ENCODE results near the gene AAGAB. TPM values are rescaled to one million over a fixed set of nuclear protein-coding genes. Genes with fewer than 3 reads are reported as not detected.

AAGAB gene
- total RNA-seq, 1 experiment from 2014 or later, result 40.1 TPM

- Histone ChIP-seq H2BK5ac (ENCODE audit: insufficient read length, low read length) (no peak overlapping the region), H3K14ac (ENCODE audit: insufficient read depth, low read length) (no peak overlapping the region), H3K23ac (ENCODE audit: insufficient read length, low read depth, low read length) (no peak overlapping the region), H4K5ac (ENCODE audit: insufficient read length, low read depth, low read length) (no peak overlapping the region), H3K27me3 (ENCODE audit: insufficient read depth, low read length) (no peaks in the 10 kb centered on the region), H3K79me1 (ENCODE audit: insufficient read depth, low read depth, low read length, poor library complexity, severe bottlenecking) (no peaks in the 10 kb centered on the region), H2BK15ac (ENCODE audit: low read depth, low read length) (no peak overlapping the region), H3K9ac (ENCODE audit: extremely low read depth, insufficient read length, low read length) (no peak overlapping the region), H2AK5ac (ENCODE audit: insufficient read length, low read length) (no peak overlapping the region), H3K18ac (ENCODE audit: insufficient read length, low read depth, low read length) (no peak overlapping the region), H3K4me2 (ENCODE audit: insufficient read depth, insufficient read length, low read length) (no peak overlapping the region), H3K4me1 (ENCODE audit: insufficient read depth, low read length) (0 out of 2 replicates have a peak, but pooled peaks cover 4% of the 10 kb centered on the region), H3T11ph (ENCODE audit: low read length) (no peak overlapping the region), H2AFZ (ENCODE audit: low read length) (no peak overlapping the region), H2BK120ac (ENCODE audit: low read depth, low read length, poor library complexity, severe bottlenecking) (no peak overlapping the region), H3K56ac (ENCODE audit: insufficient read length, low read depth, low read length) (no peak overlapping the region), H3K23me2 (ENCODE audit: insufficient read length, low read depth, low read length, poor library complexity, severe bottlenecking) (no peaks in the 10 kb centered on the region), H2BK20ac (ENCODE audit: low read depth, low read length, poor library complexity, severe bottlenecking) (no peak overlapping the region), H2BK12ac (ENCODE audit: insufficient read length, low read depth, low read length) (no peak overlapping the region), H3K79me2 (ENCODE audit: insufficient read depth, low read length) (no peaks in the 10 kb centered on the region), H3K9me3 (ENCODE audit: control insufficient read depth, low read depth, low read length) (no peaks in the 10 kb centered on the region), H3K4ac (ENCODE audit: low read depth, low read length) (no peak overlapping the region), H4K91ac (ENCODE audit: insufficient read length, low read depth, low read length) (no peak overlapping the region), H3K27ac (ENCODE audit: insufficient read length, low read depth, low read length) (no peak overlapping the region), H4K20me1 (ENCODE audit: control insufficient read depth, insufficient read depth, insufficient read length) (no peaks in the 10 kb centered on the region), H4K8ac (replicated peaks; ENCODE audit: insufficient read length, low read depth, low read length) (no peak overlapping the region)
- WGBS (ENCODE audit: extremely low coverage, insufficient read length, low lambda C conversion rate), result no CpG with 5 or more reads among the region's 2 CpGs
- no peak overlapping the region for H3K27ac Mint-ChIP-seq
- TF ChIP-seq CTCF (conservative IDR thresholded peaks at IDR 0.05), result no peak
- H3K9me3 Mint-ChIP-seq, result peaks cover 4 to 5% of the 10 kb centered on the region in 2 experiments; a peak in 3 of 5 replicates
- H3K4me1 Mint-ChIP-seq, result peaks cover 17 to 21% of the 10 kb centered on the region in 2 experiments
- no peak overlapping the region for H3K4me3 Mint-ChIP-seq
- H3K27me3 Mint-ChIP-seq (ENCODE audit: low read depth), result no peaks in the 10 kb centered on the region
- H3K36me3 Mint-ChIP-seq (ENCODE audit: insufficient read depth in 1 of 3, low read depth in 3 of 3), result peaks cover 6 to 10% (median 9%) of the 10 kb centered on the region in 3 experiments
- no peak for DNase-seq
Observed at GRCh38 chr15:67156426-67156825, 98.0 kb downstream of the AAGAB start.
